Liver (tissue), 3 donors: ENCODE results near the gene IQCE.

Source experiments
- EGR1 ChIP-seq, 2 donors: IDR thresholded peaks; 2 replicates each; pipeline ENCODE4 v1.6.1; 2016 to 2018; ENCODE audit warnings: antibody characterized with exemption in 2 of 2, low read depth in 2 of 2
- JUND ChIP-seq, 2 donors: IDR thresholded peaks; 2 replicates each; pipeline ENCODE4 v1.6.1; 2016; ENCODE audit warnings: antibody characterized with exemption in 2 of 2
- SP1 ChIP-seq: IDR thresholded peaks from 2 replicates; pipeline ENCODE4 v1.6.1; 2018; ENCODE audit warnings: antibody characterized with exemption, mild to moderate bottlenecking
- YY1 ChIP-seq: IDR thresholded peaks from 2 replicates; pipeline ENCODE4 v1.6.1; 2016; ENCODE audit warnings: antibody characterized with exemption, mild to moderate bottlenecking
- ZBTB33 ChIP-seq: IDR thresholded peaks from 2 replicates; pipeline ENCODE4 v1.6.1; 2016; ENCODE audit warnings: antibody characterized with exemption
- TF ChIP-seq, protein P1 (sequence below): fragments of 150-350 bp; IDR thresholded peaks from 2 replicates; pipeline ENCODE4 v1.5.1; 2017; ENCODE audit warnings: improper control_type of control experiment, low read depth, low read length; ENCODE audit not compliant: missing input control
- donor health status: healthy.
- donor health status: healthy.

DNA sequence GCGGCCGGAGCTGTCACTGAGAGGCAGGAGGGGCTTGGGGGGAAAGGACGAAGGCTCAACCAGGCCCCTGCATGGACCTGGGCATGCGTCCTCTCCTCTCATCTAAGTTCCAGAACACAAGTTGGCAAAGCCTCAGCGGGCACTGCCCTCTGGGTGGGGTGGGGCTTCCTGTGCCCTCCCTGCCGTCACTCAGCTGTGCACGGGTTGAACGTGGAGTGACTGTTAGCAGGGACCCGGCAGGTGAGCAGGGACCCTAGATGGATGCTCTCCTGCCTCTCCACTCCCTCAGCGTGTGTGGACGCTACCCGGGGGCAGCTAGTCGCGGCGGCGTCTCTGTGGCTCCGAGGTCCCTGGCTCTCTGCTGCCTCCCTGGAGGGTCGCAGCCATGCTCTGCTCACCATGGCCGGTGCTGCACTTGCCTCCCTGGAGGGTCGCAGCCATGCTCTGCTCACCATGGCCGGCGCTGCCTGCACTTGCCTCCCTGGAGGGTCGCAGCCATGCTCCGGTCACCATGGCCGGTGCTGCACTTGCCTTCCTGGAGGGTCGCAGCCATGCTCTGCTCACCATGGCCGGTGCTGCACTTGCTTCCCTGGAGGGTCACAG lies 36.6 kb downstream of the IQCE start:
- no peak for TF ChIP-seq EGR1 (IDR thresholded peaks at IDR 0.05; ENCODE audit: low read depth in 2 of 2)
- TF ChIP-seq JUND (IDR thresholded peaks at IDR 0.05), result no peak
- TF ChIP-seq, protein P1, sequence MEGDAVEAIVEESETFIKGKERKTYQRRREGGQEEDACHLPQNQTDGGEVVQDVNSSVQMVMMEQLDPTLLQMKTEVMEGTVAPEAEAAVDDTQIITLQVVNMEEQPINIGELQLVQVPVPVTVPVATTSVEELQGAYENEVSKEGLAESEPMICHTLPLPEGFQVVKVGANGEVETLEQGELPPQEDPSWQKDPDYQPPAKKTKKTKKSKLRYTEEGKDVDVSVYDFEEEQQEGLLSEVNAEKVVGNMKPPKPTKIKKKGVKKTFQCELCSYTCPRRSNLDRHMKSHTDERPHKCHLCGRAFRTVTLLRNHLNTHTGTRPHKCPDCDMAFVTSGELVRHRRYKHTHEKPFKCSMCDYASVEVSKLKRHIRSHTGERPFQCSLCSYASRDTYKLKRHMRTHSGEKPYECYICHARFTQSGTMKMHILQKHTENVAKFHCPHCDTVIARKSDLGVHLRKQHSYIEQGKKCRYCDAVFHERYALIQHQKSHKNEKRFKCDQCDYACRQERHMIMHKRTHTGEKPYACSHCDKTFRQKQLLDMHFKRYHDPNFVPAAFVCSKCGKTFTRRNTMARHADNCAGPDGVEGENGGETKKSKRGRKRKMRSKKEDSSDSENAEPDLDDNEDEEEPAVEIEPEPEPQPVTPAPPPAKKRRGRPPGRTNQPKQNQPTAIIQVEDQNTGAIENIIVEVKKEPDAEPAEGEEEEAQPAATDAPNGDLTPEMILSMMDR, result no peak
- no peak for TF ChIP-seq SP1
- TF ChIP-seq ZBTB33, result no peak
- TF ChIP-seq YY1, result no peak
